ENCODE results near the gene GAGE1.

Gene GAGE1

GRCh38 chrX:49627086-49627777, 28.4 kb downstream of the GAGE1 start:
- Histone ChIP-seq H3K4me2 (ENCODE audit: low read length) (no peak overlapping the region), H3K4me3 (ENCODE audit: low read length) (no peak overlapping the region), H3K27me3 (ENCODE audit: control insufficient read depth, low read length) (no peaks in the 10 kb centered on the region), H4K20me1 (ENCODE audit: control insufficient read depth, insufficient read depth, low read depth, low read length) (no peaks in the 10 kb centered on the region), H3F3A (ENCODE audit: control insufficient read depth, insufficient read depth) (no peaks in the 10 kb centered on the region), H3K27ac (ENCODE audit: low read depth, low read length) (no peak overlapping the region), H3K36me3 (ENCODE audit: control insufficient read depth, low read length) (no peaks in the 10 kb centered on the region), H3K79me2 (ENCODE audit: control insufficient read depth, low read length) (no peaks in the 10 kb centered on the region), H3K9me3 (ENCODE audit: control insufficient read depth, insufficient read depth, low read length) (no peaks in the 10 kb centered on the region), H3K4me1 (ENCODE audit: control insufficient read depth, low read length) (no peaks in the 10 kb centered on the region), H3K9me2 (replicated peaks; ENCODE audit: control insufficient read depth, low read length) (no peaks in the 10 kb centered on the region)
- no peak for TF ChIP-seq EZH2phosphoT487 (IDR thresholded peaks at IDR 0.05; ENCODE audit: borderline replicate concordance, low read length)
- TF ChIP-seq, protein P1, sequence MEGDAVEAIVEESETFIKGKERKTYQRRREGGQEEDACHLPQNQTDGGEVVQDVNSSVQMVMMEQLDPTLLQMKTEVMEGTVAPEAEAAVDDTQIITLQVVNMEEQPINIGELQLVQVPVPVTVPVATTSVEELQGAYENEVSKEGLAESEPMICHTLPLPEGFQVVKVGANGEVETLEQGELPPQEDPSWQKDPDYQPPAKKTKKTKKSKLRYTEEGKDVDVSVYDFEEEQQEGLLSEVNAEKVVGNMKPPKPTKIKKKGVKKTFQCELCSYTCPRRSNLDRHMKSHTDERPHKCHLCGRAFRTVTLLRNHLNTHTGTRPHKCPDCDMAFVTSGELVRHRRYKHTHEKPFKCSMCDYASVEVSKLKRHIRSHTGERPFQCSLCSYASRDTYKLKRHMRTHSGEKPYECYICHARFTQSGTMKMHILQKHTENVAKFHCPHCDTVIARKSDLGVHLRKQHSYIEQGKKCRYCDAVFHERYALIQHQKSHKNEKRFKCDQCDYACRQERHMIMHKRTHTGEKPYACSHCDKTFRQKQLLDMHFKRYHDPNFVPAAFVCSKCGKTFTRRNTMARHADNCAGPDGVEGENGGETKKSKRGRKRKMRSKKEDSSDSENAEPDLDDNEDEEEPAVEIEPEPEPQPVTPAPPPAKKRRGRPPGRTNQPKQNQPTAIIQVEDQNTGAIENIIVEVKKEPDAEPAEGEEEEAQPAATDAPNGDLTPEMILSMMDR (IDR thresholded peaks at IDR 0.05; ENCODE audit: low read depth, low read length, poor library complexity, severe bottlenecking), result peak; percentile 38

DNA sequence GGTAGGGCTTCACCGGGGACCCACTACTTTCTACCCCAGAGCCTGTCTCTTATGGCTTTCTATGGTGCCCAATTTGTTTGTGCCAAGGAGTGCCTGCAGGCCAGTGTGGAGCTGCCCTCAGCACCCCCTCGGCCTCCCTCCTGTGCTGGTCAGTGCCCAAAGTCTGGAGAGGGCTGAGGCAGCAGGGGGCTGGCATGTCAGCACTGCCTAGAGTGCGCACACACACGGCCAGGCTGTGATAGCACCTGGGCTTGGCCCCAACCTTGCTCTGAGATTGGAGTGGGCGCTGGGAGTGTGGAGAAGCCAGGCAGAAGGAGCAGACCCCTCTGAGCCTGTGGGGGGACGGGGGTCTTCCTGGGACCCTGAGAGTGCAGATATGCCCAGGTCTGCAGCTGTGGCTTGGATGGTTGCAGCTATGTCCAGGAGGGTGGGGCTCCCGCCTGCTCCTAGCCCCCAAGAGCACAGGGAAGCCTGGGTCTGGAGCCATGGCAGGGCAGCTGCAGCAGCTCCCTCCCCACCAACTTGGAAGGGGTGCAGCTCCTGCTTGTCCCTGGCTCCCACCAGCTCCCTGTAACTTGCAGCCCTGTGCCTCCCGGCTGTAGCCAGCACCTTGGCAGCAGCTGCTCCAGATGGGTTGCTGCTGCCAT, 46.3 kb downstream of the GAGE1 start:
- no peaks in the 10 kb centered on the region for H3K79me2 ChIP-seq (ENCODE audit: control insufficient read depth, low read length)
- no peak overlapping the region for H3K4me3 ChIP-seq (ENCODE audit: low read length)
- no peaks in the 10 kb centered on the region for H3K4me1 ChIP-seq (ENCODE audit: control insufficient read depth, low read length)
- no peaks in the 10 kb centered on the region for H3K36me3 ChIP-seq (ENCODE audit: control insufficient read depth, low read length)
- no peaks in the 10 kb centered on the region for H4K20me1 ChIP-seq (ENCODE audit: control insufficient read depth, insufficient read depth, low read depth, low read length)
- H3F3A ChIP-seq (ENCODE audit: control insufficient read depth, insufficient read depth), result no peaks in the 10 kb centered on the region
- H3K9me3 ChIP-seq (ENCODE audit: control insufficient read depth, insufficient read depth, low read length), result no peaks in the 10 kb centered on the region
- H3K4me2 ChIP-seq (ENCODE audit: low read length), result no peak overlapping the region
- no peaks in the 10 kb centered on the region for H3K27me3 ChIP-seq (ENCODE audit: control insufficient read depth, low read length)
- H3K9me2 ChIP-seq (replicated peaks; ENCODE audit: control insufficient read depth, low read length), result no peaks in the 10 kb centered on the region
- H3K27ac ChIP-seq (ENCODE audit: low read depth, low read length), result no peak overlapping the region
- no peak for TF ChIP-seq EZH2phosphoT487 (IDR thresholded peaks at IDR 0.05; ENCODE audit: borderline replicate concordance, low read length)
- TF ChIP-seq, protein P1 (IDR thresholded peaks at IDR 0.05; ENCODE audit: low read depth, low read length, poor library complexity, severe bottlenecking), result no peak

- no peak overlapping the region for H3K4me3 ChIP-seq (ENCODE audit: low read length)
- no peaks in the 10 kb centered on the region for H3K9me2 ChIP-seq (replicated peaks; ENCODE audit: control insufficient read depth, low read length)
- no peaks in the 10 kb centered on the region for H3K9me3 ChIP-seq (ENCODE audit: control insufficient read depth, insufficient read depth, low read length)
- TF ChIP-seq, protein P1 (IDR thresholded peaks at IDR 0.05; ENCODE audit: low read depth, low read length, poor library complexity, severe bottlenecking), result no peak
- no peak for TF ChIP-seq EZH2phosphoT487 (IDR thresholded peaks at IDR 0.05; ENCODE audit: borderline replicate concordance, low read length)
- no peaks in the 10 kb centered on the region for H3K27me3 ChIP-seq (ENCODE audit: control insufficient read depth, low read length)
- no peak overlapping the region for H3K27ac ChIP-seq (ENCODE audit: low read depth, low read length)
- no peaks in the 10 kb centered on the region for H4K20me1 ChIP-seq (ENCODE audit: control insufficient read depth, insufficient read depth, low read depth, low read length)
- H3F3A ChIP-seq (ENCODE audit: control insufficient read depth, insufficient read depth), result no peaks in the 10 kb centered on the region
- no peaks in the 10 kb centered on the region for H3K79me2 ChIP-seq (ENCODE audit: control insufficient read depth, low read length)
- no peaks in the 10 kb centered on the region for H3K4me1 ChIP-seq (ENCODE audit: control insufficient read depth, low read length)
- H3K36me3 ChIP-seq (ENCODE audit: control insufficient read depth, low read length), result no peaks in the 10 kb centered on the region
- H3K4me2 ChIP-seq (ENCODE audit: low read length), result no peak overlapping the region
These were observed 57.7 kb downstream of the GAGE1 start for GRCh38 chrX:49656533-49656932.

Data from DOHH2 (cell line).